SKM-1 treated with dmso at 0.1 percent for 144 hours (cell line): ENCODE measurements around the gene NKAIN2.

Source experiments
- DNase-seq: peaks from one replicate; lab custom pipeline; 2025; ENCODE audit not compliant: unreplicated experiment; lab: John Stamatoyannopoulos, UW

Gene NKAIN2

DNA sequence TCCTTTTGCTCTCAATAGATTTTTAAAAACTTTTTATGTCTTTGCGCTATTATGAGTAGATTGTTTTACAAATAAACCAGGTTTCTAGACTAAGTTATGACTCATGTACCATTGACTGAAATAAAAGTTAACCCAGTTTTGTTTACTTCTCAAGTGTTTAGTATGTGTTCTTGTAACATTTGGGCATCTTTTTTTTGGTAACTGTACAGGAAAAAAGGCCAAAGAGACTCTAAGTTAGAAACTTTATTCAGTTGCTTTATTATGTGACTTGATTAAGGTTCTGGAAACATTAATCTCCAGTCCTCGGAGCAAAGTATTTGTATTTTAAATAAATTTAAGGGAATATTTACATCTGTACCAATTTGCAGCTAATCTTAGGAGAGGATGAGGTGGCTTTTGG, 2.9 kb downstream of the NKAIN2 start:
- DNase-seq: no peak

DNA sequence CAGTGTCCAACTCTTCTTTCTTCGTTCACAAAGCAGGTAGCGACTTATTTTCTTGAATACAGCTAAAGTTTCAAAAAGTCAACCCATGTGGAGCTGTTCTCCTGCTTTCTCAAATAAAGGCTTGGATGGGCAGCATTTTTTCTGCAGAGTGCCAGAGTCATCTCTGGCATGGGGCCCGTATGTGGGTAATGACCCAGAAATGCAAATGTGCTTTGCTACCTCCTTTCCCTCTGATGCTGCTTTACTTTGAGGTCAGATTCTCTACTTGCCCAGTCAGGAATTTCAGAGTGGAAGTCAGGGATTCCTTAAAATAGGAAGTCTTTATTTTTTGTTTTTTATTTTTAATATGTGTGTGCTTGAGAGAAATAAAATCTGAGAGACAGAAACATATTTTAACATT, 4.9 kb downstream of the NKAIN2 start:
- DNase-seq: no peak

DNA sequence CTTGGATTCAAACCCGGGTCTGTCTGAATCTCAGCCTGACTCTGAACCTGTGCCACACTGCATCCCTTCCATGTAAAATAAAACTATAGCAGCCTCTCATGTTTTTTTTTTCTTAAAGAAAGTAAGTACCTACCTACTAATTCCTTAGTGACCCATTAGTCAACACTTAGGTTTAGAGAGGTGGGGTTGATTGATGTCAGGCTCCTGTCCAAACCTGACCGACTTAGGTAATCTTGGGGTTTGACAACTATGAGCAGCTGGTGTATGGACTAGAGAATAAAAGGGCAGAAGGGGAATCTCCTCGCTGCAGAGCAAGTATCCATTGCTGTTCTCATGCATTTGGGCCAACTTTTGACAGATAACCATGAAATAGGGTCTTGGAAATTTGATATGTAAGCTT, 6.5 kb downstream of the NKAIN2 start:
- DNase-seq: no peak

DNA sequence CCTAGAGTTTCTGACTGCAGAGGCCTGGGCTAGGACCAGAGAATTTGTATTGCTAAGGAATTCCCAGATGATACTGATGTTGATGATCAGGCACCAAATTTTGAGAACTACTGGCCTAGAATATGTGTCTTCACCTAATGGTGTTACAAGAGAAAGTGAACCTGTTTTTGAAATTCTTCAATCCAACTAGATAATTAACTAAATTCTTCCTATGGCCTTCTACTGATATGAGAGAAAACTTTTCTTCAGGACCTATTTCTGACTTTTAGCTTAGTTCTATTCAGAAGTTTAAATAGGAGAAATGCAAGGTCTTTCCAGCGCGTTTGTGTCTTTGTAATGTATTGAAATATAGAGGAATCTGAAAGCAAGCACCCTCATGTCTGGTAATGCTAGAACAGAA, 7.3 kb downstream of the NKAIN2 start:
- no peak for DNase-seq

DNA sequence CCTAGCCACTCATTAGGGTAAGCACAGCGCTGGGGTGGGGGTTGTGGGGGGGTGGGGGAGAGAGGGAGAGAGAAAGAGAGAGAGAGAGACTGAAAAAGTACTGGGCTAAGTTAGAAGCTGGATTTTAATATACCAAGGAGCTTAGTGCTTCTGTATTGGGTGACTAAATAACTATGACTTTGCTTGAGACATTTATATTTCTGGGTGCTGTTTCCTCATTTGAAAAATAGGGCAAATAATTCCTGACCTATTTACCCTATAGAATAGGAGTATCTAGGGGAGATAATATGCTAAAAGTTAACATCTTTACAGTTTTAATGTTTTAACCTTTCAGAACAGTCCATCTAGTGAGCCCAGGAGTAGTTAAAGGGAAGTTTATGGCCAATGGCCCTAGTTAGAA, 7.7 kb downstream of the NKAIN2 start:
- no peak for DNase-seq

DNA sequence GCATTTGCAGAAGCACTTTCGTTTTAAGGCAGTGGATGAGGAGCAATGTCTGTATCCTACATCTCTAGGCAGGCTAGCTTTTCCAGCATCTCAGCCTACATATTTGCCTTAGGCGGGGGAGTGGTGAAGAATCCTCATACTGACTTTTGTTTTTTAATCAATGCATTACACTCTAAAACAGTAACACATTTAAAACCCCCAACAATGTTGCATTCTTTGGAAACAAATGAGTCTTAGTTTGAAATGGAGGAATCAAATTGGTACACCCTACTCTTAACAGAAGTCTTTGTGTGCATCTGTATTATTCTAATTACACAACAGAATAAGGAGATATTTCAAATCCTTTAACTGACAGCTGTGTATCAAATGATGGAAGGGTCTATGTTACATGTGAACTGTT, 9.0 kb downstream of the NKAIN2 start:
- DNase-seq: no peak

DNA sequence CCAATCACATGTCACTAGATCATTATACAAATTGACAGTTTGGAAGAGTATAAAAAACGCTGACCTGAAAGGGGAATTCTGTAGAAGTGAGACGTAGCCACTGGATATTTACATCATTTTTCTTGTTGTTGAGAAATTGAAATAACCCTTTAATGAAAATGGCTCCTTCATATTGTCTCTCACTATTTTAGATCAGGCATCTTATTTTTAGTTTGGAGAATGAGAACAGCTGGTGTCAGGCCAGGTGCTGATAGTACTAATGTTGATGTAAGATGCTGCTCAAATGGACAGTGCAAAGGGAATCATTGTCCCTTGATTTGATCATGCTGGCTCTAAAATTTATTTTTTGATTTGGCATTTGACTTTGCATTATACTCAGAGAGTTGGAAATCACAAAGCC, 17.4 kb downstream of the NKAIN2 start:
- DNase-seq: no peak

DNA sequence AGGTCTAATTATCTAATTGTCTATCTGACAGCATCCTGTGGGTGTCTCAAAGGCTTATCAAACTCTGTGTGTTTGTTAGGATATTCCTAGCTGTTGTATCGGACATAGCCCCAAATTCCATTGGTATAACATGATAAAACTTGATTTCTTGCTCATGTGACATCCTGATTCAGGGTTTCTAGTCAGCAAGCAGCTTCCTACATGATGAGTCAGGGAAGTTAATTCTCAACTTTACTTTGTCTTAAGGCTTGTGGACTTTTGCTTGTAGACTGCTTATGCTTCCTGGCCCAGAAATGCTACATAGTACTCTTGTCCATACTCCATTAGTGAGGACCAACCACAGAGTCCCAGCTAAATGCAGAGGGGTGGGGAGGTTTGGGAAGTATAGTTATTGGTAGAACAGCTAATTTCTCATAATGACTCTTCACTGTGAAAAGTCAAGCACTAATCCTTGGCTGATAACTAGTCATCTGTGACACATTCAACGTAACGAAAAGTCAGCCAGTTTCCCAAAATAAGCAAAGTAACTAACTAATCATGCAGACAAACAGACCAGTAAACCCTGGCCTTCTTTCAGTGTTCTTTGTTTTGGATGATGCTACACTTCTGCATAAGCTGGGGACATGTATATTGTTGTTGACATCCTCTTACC, 25.8 kb downstream of the NKAIN2 start:
- DNase-seq: no peak

DNA sequence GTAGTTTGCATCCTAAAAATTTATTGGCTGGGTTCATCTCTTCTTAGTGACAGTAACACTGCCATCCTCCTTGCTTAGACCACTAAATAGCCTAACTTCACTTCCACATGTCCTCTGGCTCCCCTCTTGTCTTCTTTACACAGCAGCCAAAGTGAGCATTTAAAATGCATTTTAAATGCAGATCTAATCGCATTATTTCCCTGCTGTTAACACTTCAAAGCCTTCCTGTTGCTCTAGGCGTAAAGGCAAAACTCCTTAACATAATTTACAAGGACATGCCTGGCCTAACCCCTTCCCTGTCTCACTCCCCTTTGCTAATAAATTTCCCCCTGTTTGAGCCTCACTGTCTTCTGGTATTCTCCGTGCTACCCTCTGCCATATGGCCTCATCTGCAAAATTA, 26.5 kb downstream of the NKAIN2 start:
- DNase-seq: no peak

DNA sequence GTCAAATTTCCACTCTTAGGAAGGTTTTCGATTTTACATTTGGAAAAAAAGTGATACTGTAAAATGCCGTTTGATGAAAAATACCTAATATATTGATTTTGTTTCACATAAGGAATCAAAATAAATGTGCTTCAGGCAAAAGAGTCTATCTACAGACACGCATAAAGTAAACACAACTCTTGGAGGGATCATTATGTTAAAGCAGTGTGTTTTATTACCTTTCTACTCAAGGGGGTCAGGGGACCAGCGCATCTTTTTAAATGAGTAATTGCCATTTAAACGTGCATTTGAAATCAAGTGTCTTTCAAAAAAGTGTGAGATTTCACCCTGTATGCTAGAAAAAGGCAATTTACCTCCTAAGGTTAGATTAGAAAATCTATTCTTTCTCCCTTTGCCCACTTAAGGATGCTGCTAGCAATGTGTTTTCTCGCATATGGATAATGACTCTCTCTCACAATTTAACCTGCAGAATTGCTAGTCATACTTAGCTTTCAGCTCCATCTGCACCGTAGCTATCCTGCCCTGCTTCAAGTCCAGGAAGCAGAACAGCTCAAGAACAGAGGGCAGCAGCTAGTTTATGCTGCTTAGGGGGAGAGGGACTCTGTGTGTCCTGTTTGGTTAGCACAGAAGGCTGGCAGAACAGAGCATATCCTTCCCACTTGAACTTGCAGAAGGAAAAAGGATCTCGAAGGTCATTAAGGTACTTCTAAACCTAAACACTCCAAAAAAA, 35.0 kb downstream of the NKAIN2 start:
- DNase-seq: no peak

DNA sequence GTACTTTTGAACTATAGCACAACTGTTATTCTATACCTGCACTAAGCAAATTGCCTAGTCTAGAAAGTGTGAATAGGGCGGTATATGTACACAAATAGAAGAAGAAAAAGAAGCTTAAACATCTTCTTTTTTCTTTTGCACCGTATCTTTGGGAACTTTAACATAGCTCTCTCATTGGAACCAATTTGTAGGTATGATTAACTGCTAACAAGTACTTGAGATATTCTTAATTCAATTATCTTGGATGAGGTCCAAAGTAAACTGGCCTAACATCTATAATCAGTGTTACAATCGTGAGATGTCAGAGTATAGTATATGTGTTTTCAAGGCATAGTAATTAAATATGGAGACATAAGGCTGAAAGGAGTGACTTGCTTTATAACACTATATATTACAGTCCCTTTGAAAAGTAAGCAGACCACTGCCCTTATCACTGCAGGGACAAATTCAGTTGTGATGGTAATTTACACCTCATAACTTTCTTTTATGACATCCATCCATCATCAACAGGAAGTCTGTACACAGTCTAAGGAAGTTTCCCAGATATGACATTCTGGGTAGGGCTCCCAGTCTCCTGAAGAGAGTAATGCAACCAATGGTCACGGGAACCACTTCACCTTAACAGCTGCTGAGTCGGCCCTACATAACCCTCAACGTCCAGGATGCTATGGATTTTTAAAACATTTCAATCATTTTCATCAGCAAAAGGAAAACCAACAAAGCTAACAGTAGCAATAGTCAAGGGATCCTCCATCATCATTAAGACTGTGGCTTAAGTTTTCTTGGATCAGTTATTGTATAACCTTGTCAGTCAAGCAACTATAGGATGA, 37.6 kb downstream of the NKAIN2 start:
- no peak for DNase-seq

DNA sequence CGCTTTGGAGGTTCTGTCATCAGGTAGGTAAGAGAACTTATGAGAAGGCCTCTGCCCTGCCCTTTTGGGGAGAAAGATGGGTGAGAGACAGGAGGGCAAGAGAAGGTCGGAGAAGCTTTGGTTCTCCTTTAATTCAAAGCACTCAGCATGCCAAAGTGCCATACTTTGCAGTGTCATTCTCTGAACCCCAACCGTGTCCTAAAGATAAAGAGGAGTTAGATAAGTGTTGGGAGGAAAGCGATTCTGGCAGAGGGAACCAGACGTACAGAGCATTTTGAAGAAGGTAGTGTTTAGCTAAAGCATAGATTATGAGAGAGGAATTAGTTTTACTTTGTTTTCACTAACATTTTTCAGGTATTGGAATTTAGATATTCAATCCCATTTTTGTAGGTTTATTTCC, 40.3 kb downstream of the NKAIN2 start:
- no peak for DNase-seq

DNA sequence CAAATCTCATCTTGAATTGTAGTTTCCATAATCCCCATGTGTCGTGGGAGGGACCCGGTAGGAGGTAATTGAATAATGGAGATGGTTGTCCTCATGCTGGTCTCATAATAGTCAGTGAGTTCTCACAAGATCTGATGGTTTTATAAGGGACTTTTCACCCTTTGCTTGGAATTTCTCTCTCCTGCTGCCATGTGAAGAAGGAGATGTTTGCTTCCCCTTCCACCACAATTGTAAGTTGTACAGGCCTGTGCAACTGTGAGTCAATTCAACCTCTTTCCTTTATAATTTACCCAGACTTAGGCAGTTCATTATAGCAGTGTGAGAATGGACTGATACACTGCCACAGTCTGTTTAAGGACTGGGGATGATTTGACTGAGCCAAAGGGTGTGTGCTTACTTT, 44.7 kb downstream of the NKAIN2 start:
- DNase-seq: no peak

DNA sequence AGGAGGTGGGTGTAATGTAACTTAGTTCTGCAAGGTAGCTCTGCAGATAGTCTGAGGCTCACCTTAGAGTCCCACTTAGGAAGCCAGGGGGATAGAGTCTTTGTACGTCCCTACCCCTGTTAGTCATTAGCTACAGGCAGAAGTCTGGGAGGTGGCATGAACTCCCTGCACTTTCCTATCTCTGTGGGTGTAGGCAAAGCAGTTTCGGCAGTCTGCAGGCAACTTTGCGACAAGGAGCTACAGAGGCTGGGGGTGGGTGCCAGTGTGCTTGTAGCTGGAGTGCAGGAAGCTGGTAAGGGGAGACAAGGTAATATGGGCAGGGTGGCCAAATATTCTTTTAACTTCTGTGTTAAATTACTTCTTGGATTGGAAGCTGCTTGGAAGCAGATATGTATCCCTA, 45.7 kb downstream of the NKAIN2 start:
- no peak for DNase-seq

DNA sequence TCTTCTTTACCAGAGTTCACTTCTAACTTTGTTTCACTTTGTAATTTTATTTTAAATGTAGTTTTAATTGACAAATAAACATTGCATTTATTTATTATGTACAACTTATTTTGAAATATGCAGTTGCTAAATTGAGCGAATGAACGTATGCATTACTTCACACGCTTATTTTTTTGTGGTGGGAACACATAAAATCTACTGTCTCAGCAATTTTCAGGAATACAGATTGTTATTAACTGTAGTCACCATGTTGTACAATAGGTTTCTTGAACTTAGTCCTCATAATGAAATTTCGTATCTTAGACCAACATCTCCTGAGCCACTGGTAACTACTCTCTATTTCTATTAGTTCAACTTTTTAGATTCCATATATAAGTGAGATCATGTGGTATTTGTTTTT, 46.9 kb downstream of the NKAIN2 start:
- DNase-seq: no peak

DNA sequence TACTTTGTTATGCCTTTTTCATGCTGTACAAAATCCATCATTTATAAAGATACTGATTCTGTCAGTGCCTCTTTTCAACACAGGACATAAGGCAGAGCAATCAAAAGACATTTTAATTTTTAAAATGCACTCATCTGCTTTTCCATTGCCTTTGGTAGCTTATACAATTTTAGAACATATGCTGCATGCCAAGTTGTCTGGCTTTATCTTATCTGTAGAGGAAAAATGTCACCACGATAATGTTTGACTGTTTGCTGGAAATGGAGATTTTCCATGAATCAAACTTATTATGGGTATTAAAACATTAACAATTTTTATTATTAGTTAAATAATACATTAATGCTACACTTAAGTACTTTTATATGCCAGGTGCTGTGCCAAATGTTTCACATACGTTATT, 50.5 kb downstream of the NKAIN2 start:
- no peak for DNase-seq

DNA sequence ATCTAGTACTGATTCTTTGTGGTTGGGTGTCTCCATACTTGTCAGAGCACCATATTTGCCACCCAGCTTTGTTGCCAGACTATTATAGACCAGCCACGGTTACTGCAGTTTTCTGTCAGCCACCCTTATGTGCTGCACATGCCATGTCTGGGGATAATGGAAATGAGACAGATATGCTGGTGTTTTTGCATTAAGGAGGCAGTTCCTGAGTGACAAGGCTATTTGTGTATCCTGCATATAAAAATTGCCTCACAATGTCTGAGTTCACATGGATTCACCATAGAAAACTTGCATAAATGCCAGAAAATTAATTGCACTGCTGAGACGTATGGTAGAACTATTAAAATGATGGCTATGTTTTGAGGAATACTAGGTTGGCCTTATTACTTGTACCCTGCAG, 51.8 kb downstream of the NKAIN2 start:
- no peak for DNase-seq

DNA sequence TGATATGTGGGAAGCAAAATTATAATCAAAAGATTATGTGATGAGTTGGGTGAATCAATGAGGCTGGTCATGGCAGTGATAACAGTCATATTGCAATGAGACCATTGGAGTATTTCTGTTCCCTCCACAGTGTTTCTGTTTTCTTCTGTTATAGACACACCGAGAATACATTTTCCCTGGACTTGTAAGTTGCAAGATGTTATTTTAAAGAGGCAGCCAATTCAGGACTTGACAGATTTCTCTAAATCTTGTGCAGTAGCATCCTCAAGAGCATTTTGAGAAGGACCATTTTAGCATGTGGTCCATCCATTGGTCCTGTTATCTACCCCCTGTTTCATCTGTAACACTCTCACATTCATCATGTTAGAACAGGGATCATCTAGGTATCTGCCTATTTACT, 55.6 kb downstream of the NKAIN2 start:
- DNase-seq: no peak

DNA sequence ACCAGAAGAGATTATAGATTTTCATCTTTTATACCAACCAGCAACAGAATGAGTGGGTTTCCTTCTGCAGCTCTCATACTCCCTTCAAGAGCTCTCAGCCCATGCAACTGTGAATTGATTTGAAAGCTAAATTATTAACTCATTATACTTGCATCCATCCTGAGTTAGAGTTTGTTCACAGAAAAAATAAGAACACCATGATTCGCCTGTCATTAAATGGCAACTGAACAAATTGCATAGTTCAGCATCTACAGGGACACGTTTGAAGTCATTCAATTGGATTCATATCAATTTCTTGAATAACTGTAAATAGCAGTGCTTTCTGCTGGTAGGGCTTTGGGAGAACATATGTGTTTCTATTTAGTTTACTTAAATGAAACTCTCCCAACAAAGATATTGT, 65.7 kb downstream of the NKAIN2 start:
- DNase-seq: no peak

DNA sequence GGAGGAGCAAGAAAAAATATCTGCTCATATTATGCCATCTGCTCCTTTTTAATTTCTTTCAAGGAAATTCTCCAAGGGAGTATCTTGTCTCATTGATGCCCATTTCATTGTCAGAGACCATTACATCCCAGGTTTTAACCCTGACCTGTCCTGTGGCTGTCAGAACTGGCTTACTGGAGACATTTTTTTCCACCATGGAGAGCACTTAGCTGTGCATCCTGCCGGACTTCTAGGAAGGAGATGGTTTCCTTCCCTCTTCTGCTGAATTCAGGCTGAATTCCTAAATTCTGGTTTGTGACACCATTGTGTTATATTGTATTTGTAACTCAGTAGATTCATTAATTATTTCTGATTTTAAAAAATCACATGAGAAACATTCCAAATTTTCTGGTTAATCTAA, 70.3 kb downstream of the NKAIN2 start:
- no peak for DNase-seq

DNA sequence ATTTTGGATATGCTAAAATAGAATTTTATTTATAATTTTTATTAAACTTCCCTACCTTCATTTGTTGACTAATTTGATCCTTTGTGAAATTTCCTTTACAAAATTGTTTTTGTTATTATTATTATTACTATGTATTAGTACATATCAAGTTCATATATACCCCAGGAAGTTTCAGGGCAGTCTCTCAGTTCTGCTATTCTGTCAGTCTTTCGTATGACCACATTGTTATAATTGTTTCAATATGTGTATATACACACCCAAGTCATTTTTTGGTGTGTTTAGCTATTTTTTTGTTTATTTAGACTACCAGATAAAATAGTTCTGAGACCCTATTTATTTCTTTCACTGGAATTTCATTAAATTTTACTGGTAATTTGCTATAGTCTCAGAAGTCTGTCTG, 72.1 kb downstream of the NKAIN2 start:
- no peak for DNase-seq

DNA sequence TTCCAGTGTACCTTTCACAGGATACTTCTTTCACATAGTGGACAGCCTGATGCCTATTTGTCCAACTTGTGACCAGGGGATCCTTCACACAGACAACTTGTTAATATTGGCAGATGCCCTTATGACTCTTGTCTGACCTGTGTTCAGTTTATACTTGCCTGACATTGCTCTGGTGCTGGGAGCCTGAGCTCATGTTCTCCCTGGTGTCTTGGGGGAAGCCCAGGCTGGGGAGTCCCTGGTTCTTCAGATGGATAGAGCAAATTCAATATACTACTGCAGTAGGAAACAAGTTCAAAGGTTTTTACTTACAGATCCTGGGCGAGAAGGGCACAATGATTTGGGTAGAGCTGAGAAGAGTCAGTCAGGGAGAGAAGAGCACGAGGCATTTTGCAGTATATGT, 76.1 kb downstream of the NKAIN2 start:
- no peak for DNase-seq
